AG04449 (cell line): ENCODE measurements around the gene MYOZ3.

Source experiments
- CTCF ChIA-PET: fragments of 350-600 bp; formaldehyde crosslinking; extraction: SDS; loops from one replicate; lab custom pipeline; 2021; ENCODE audit warnings: antibody characterized with exemption; lab: Yijun Ruan, JAX
- POLR2A ChIA-PET: fragments of 400-600, 350-600 bp; formaldehyde crosslinking; extraction: SDS; loops from one replicate; lab custom pipeline; 2020; ENCODE audit warnings: antibody characterized with exemption, inconsistent platforms; lab: Yijun Ruan, JAX
- DNase-seq: peaks from one replicate; pipeline ENCODE4 v3.0.0-alpha.2; 2010; ENCODE audit warnings: low read depth, low spot score
- H3K4me3 ChIP-seq: 2 replicates; pipeline ENCODE4 v1.5.1; 2011; ENCODE audit warnings: low read depth, mild to moderate bottlenecking, control low read depth, low read length
- CTCF ChIP-seq: IDR thresholded peaks from one replicate; pipeline ENCODE4 v1.5.1; 2011; ENCODE audit warnings: mild to moderate bottlenecking, moderate library complexity, low read length, control low read depth, inconsistent platforms; ENCODE audit not compliant: insufficient read depth; ENCODE audit errors: missing control alignments

MYOZ3 gene

DNA sequence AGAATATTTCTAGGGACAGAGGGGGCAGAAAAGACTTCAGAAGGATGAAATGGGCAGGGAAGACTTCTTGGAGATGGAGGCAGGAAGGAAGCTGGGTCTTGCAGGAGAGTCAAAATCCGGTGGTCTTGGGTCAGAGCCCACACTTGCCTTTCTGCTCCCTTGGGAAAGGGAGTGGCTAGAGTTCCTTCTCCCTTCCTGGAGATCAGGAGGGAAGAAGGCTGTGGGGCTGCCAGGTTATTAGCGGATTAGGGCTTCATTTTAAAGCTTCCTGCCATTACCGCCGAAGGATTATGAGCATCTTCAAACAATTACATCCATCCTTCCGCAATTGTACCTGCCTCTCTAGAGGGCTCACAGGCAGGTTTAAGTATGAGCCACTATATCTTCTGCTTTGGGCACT lies 39.8 kb upstream of the MYOZ3 start:
- DNase-seq, result no peak
- CTCF ChIA-PET, result interaction anchor here (1.3 to 3.2 kb wide), 3 partner anchors 9 to 62 kb away, joined by 3 to 15 read pairs (median 4); no protein-coding TSS in a partner anchor
- no peak for TF ChIP-seq CTCF
- H3K4me3 ChIP-seq, result no peak overlapping the region
- POLR2A ChIA-PET, result no interaction called here

- H3K4me3 ChIP-seq, result no peak overlapping the region
- ChIA-PET CTCF (interaction anchor here (1.3 to 1.5 kb wide), 2 partner anchors 10 to 33 kb away, joined by 3 to 4 read pairs; no protein-coding TSS in a partner anchor), POLR2A (no interaction called here)
- no peak for DNase-seq
- TF ChIP-seq CTCF, result no peak
These were observed 38.9 kb upstream of the MYOZ3 start for GRCh38 chr5:150622157-150622556.

DNA sequence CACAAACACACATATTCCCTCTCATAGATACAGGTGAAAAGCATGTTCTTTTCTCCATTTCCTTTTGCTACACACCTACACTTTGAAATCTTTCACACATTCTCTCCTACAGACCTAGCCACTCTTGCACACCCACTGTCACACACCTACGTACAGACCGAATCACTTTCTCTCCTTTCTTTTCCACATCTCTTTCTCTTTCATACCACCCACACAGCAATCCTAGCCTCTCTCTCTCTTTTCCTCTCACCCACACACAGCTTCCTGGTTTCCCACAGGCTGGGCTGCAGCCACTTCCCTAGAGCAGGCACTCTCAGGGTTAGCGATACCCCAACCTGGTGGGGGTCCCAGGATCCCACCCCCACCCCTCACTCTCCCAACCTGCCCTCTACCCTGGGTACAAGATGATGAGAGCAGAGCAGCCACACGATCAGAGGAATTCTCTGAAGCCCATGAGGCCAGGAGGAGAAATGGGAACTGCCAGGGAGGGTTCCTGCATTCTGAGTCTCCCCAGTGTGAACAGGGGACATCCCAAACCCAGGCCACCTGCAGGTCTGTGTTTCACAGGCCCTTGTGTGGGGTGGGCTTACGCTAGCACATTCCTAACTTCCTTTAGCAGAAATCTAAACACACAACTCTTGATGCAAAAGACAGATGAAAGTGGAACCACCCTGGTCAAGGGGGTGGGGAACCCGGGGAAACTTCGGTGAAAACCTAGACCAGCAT lies 37.7 kb upstream of the MYOZ3 start:
- no peak for DNase-seq
- H3K4me3 ChIP-seq, result no peak overlapping the region
- POLR2A ChIA-PET, result no interaction called here
- TF ChIP-seq CTCF, result no peak
- CTCF ChIA-PET, result no interaction called here

GRCh38 chr5:150623878-150624216 lies 37.2 kb upstream of the MYOZ3 start:
- CTCF ChIA-PET, result no interaction called here
- H3K4me3 ChIP-seq, result no peak overlapping the region
- no peak for DNase-seq
- POLR2A ChIA-PET, result no interaction called here
- no peak for TF ChIP-seq CTCF

- CTCF ChIA-PET, result interaction anchor here (1.7 kb wide), 1 partner anchor 65 kb away, joined by 3 read pairs; no protein-coding TSS in a partner anchor
- POLR2A ChIA-PET, result no interaction called here
- DNase-seq, result no peak
- TF ChIP-seq CTCF, result no peak
- peak overlapping the region; percentile 61 for H3K4me3 ChIP-seq
These were observed 36.5 kb upstream of the MYOZ3 start for GRCh38 chr5:150624334-150625163.

DNA sequence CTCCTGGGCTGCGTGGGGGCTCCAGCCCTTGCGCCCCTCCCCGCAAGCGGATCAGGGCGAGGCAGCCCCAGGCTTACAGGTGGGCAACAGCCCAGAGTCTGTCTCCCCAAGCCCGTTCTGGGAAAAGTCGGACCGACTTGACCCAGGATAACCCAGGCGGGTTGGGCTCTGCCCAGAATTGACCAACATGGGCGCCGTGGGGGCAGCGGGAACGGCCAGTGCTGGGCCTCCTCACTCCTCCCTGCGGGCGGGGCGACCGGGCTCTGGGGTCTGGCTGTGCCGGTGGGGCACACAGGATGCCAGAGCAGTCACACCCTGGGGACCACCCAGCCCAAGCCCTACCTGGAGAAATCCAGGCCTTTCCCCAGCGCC lies 35.9 kb upstream of the MYOZ3 start:
- ChIA-PET CTCF (interaction anchor here (1.7 to 1.8 kb wide), 2 partner anchors 17 to 65 kb away, joined by 3 to 6 read pairs; no protein-coding TSS in a partner anchor), POLR2A (no interaction called here)
- peak overlapping the region; percentile 61 for H3K4me3 ChIP-seq
- TF ChIP-seq CTCF, result no peak
- DNase-seq, result no peak
